Testis (tissue), 3 donors: Measurements from ENCODE around the gene SPAG5. TPM values are rescaled to one million over a fixed set of nuclear protein-coding genes. Genes with fewer than 3 reads are reported as not detected.
A peak's percentile ranks its signal among the peaks of the same experiment; 100 is the strongest.

Source experiments
- DNase-seq: peaks from one replicate; pipeline ENCODE4 v3.0.0-alpha.2; 2019
- H3K27ac ChIP-seq, 2 donors: fragments of 200-600 bp; sonication (generic); one replicate each; pipeline ENCODE4 v1.5.1; 2019
- H3K27me3 ChIP-seq: fragments of 200-600 bp; sonication (generic); one replicate; pipeline ENCODE4 v1.5.1; 2019
- H3K36me3 ChIP-seq: fragments of 200-600 bp; sonication (generic); one replicate; pipeline ENCODE4 v1.5.1; 2017; ENCODE audit warnings: low read depth; ENCODE audit errors: missing control alignments
- H3K4me1 ChIP-seq: fragments of 200-600 bp; sonication (generic); one replicate; pipeline ENCODE4 v1.5.1; 2019
- H3K4me3 ChIP-seq, 2 donors: fragments of 200-600 bp; sonication (generic); one replicate each; pipeline ENCODE4 v1.5.1; 2017 to 2019
- H3K9me3 ChIP-seq: fragments of 200-600 bp; sonication (generic); one replicate; pipeline ENCODE4 v1.5.1; 2017
- POLR2A ChIP-seq: fragments of 450-650 bp; IDR thresholded peaks from one replicate; pipeline ENCODE4 v1.6.1; 2017; ENCODE audit warnings: antibody characterized with exemption, mild to moderate bottlenecking, moderate library complexity
- WGBS, 2 donors: methylation state at CpG; one replicate each; pipeline ENCODE4 v1.1.5; 2018; 5-methylcytosine and 5-hydroxymethylcytosine counted together
- intact Hi-C: fragments of 100-400 bp; cut with DNase I; formaldehyde crosslinking; loops from one replicate; pipeline ENCODE4 v1.15.1; 2023; ENCODE audit warnings: low total_unique reads
- polyA plus RNA-seq: library from polyadenylated mRNA; stranded (reverse); fragments of 350-450 nt; fragmentation: Illumina TruSeq; extraction: RNeasy Lipid Tissue Mini Kit (QIAGEN cat#74804); gene quantifications from one replicate; pipeline ENCODE4 v1.2.3, GENCODE V29; 2014; ENCODE audit warnings: low read depth, low replicate concordance; ENCODE audit not compliant: insufficient read depth
- total RNA-seq, 2 donors: library from RNA; depleted of rRNA; stranded (reverse); fragments of >200 nt; gene quantifications; one replicate each; pipeline ENCODE4 v1.2.3, GENCODE V29; 2016
- TF ChIP-seq, protein P1 (sequence below), 3 experiments: fragments of 450-650 bp in 2 of 3; fragments of 200-600 bp in 1 of 3; sonication (generic) in 1 of 3; IDR thresholded peaks; one replicate each; pipeline ENCODE4 v1.5.1; 2016 to 2019; ENCODE audit warnings: antibody characterized with exemption in 3 of 3, mild to moderate bottlenecking in 2 of 3, moderate library complexity in 1 of 3

Gene SPAG5
- total and polyA plus RNA-seq, 3 donors from 2014 or later = 79.4 to 232 (median 116) TPM

DNA sequence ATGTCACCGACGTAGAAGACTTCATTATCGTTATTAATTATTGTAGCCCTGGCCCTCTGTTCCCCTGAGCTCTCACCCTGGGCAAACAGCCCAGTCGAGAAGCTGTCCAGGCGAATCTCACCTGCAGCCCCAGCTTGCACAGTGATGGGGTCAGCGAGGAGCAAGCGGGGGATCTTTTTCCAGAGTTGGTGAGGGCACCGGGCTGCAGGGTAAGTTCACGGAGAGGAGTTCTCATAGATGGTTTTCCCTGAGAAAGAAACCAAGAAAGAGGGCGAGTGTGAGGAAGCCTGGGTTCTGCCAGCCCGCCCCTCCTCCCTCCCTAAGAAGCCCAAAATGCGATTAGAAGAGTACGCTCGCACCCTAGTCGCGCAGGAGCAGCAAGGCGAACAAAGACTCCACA, 436 bp downstream of the SPAG5 start:
- Histone ChIP-seq H3K4me3 (peak overlapping the region; percentile 62 to 75), H3K27me3 (no peaks in the 10 kb centered on the region), H3K9me3 (no peaks in the 10 kb centered on the region), H3K36me3 (no peaks in the 10 kb centered on the region), H3K4me1 (peaks cover 10% of the 10 kb centered on the region), H3K27ac (peak overlapping the region; percentile 52 to 97)
- WGBS, 2 donors = 2 to 4% methylated on average over 12 to 17 of the region's 17 CpGs
- no peak for DNase-seq
- TF ChIP-seq POLR2A = no peak
- TF ChIP-seq, protein P1, sequence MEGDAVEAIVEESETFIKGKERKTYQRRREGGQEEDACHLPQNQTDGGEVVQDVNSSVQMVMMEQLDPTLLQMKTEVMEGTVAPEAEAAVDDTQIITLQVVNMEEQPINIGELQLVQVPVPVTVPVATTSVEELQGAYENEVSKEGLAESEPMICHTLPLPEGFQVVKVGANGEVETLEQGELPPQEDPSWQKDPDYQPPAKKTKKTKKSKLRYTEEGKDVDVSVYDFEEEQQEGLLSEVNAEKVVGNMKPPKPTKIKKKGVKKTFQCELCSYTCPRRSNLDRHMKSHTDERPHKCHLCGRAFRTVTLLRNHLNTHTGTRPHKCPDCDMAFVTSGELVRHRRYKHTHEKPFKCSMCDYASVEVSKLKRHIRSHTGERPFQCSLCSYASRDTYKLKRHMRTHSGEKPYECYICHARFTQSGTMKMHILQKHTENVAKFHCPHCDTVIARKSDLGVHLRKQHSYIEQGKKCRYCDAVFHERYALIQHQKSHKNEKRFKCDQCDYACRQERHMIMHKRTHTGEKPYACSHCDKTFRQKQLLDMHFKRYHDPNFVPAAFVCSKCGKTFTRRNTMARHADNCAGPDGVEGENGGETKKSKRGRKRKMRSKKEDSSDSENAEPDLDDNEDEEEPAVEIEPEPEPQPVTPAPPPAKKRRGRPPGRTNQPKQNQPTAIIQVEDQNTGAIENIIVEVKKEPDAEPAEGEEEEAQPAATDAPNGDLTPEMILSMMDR (IDR thresholded peaks at IDR 0.05) = no peak
- intact Hi-C loops = no loop called here

DNA sequence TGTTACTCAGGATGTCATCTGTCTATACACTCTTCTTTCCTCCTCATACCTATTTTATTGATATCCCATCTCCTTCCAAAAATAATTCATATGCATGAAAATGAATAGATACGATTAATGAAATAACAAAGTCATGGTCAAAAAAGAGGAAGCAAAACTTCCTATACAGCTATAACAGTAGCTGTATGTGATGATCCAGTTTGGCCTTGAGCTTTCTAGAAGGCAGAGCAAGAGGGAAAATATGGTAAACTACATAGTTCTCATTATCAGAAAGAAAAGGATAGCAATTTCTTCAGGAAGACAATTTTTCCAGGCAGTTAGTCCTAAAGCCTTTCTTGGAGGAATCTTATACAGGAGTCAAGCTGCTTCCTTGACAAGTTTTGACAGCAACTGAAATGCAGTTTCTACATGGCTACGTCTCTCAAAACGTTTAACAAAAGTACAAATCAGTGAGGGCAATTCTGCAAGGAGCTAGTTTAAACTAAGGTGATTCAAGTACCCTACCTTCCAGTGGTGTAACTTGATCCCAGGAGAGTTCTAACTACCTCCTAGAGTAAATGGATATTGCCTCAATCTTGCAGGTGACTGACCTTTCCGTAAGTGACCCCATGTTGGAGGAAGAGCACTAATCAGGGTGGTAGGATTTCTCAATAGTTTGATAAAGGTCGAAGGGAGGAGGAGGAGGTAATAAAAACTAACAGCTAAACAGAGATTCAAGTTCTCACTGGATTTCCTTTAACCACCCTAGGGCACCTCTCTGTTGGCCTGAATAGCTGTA, 1.0 kb downstream of the SPAG5 start:
- TF ChIP-seq, protein P1 (IDR thresholded peaks at IDR 0.05) = no peak
- no peak for TF ChIP-seq POLR2A
- intact Hi-C loops = no loop called here
- H3K27me3 ChIP-seq = no peaks in the 10 kb centered on the region
- peaks cover 10% of the 10 kb centered on the region for H3K4me1 ChIP-seq
- no peaks in the 10 kb centered on the region for H3K36me3 ChIP-seq
- H3K9me3 ChIP-seq = no peaks in the 10 kb centered on the region
- DNase-seq = no peak
- WGBS, 2 donors = 32 to 37% methylated on average over 5 of the region's 5 CpGs
- H3K4me3 ChIP-seq = peak overlapping the region; percentile 62 to 75
- no peak overlapping the region for H3K27ac ChIP-seq

DNA sequence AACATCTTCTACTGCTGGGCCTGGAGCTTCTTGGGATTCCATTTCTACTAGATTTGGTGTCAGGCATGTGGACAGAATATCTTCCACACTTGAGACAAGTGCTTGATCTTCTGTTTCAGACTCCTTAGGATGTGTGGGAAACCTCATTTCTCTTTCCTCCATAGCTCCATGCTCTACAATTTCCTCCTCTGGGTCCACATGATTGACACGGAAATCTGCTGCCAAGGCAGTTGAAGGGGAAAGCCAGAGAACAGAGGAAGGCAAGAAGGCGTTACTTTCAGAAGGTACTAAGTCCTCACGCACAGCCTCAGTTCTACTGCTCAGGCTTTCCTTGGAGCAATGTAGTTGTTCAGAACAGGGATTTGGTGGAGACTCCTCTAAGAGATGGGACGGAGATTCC, 6.6 kb downstream of the SPAG5 start:
- TF ChIP-seq POLR2A = no peak
- TF ChIP-seq, protein P1 (IDR thresholded peaks at IDR 0.05) = no peak
- H3K4me1 ChIP-seq = no peaks in the 10 kb centered on the region
- intact Hi-C loops = no loop called here

DNA sequence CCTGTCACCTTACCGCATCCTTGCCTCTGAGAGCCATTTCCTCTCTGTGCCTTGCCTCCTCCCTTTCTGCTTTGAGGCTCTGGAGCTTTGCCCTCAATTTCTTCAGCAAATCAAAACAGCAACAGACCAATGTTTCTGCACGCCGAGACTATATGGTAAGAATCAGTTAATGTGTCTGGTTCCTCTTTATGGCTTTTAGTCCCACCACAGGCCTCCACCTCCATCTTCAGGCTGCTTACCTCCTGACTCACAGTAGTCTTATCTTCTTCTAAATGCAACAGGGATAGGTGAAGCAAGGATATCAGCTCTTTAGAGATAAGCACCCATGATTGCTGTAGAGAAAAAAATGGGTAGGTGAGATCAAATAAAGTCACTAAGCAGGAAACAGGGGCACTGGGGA, 13.0 kb downstream of the SPAG5 start:
- H3K27me3 ChIP-seq = no peaks in the 10 kb centered on the region
- 91% methylated on average over 3 of the region's 3 CpGs for WGBS, 2 donors
- TF ChIP-seq POLR2A = no peak
- TF ChIP-seq, protein P1 (IDR thresholded peaks at IDR 0.05) = no peak
- no peak overlapping the region for H3K4me3 ChIP-seq
- H3K9me3 ChIP-seq = no peaks in the 10 kb centered on the region
- H3K4me1 ChIP-seq = no peaks in the 10 kb centered on the region
- H3K36me3 ChIP-seq = no peaks in the 10 kb centered on the region
- intact Hi-C loops = no loop called here
- H3K27ac ChIP-seq = no peak overlapping the region
- no peak for DNase-seq

More for the DNA sequence above, 6.6 kb downstream of the SPAG5 start:
- Histone ChIP-seq H3K9me3 (no peaks in the 10 kb centered on the region), H3K27me3 (no peaks in the 10 kb centered on the region), H3K36me3 (no peaks in the 10 kb centered on the region), H3K27ac (no peak overlapping the region), H3K4me3 (no peak overlapping the region)
- no peak for DNase-seq
- WGBS, 2 donors = 94 to 99% methylated on average over 4 of the region's 4 CpGs

DNA sequence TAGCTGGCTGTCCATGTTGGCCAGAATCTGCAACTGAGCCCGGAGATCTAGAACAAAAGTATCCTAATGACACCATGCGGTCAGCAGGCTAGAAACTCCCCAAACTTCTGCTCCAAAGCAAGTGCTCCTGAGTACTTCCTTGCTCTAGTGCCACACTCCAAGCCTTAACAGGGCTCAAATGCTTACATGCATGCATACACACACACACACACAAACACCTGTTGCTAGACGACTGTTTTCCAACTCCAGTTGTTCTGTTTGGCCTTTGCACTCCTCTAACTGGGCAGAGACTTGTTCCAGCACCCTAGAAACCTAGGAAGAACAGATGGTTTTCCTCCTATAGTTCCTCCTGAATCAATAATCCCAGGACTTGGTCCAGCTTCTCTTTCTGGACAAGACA, 14.4 kb downstream of the SPAG5 start:
- intact Hi-C loops = no loop called here
- Histone ChIP-seq H3K9me3 (no peaks in the 10 kb centered on the region), H3K4me1 (no peaks in the 10 kb centered on the region), H3K36me3 (no peaks in the 10 kb centered on the region), H3K4me3 (no peak overlapping the region), H3K27ac (no peak overlapping the region), H3K27me3 (no peaks in the 10 kb centered on the region)
- no peak for TF ChIP-seq POLR2A
- TF ChIP-seq, protein P1 (IDR thresholded peaks at IDR 0.05) = no peak
- 87 to 93% methylated on average over 3 of the region's 3 CpGs for WGBS, 2 donors
- no peak for DNase-seq
